ENCODE results near the gene SMURF2. TPM values are rescaled to one million over a fixed set of nuclear protein-coding genes. Genes with fewer than 3 reads are reported as not detected.

The SMURF2 gene
- total and polyA plus RNA-seq, 9 of the 15 experiments (the other 6 are each of a cell fraction or from before 2014, with no cell fraction given) = 3.8 to 22.0 (median 14.8) TPM

DNA sequence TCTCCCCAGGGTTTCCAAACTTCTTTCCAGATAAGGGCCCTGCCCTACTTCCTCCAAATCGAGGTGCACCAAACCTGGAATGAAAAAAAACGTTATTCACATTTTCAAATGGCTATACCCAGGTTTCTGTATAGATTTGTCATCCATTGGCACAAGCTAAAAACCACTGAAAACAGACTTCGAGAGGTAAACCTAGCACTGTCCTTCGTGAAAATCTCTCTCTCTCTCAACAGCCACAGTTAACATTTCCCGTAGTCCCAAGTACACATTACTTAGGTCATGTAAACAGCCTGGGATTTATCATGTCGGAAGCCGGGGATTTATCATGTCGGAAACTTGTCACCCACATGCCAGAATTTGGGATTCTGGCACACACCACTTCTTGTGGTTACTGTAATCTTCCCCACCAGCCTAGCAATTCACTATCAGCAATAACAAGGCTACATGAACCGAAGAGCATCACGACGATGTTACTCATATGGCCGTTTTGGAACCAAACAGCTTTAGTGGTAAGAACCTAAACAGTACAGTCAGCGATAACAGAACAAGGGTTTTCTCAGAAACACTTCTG is 157.3 kb downstream of the SMURF2 start (continued):
- TF ChIP-seq, protein P1, sequence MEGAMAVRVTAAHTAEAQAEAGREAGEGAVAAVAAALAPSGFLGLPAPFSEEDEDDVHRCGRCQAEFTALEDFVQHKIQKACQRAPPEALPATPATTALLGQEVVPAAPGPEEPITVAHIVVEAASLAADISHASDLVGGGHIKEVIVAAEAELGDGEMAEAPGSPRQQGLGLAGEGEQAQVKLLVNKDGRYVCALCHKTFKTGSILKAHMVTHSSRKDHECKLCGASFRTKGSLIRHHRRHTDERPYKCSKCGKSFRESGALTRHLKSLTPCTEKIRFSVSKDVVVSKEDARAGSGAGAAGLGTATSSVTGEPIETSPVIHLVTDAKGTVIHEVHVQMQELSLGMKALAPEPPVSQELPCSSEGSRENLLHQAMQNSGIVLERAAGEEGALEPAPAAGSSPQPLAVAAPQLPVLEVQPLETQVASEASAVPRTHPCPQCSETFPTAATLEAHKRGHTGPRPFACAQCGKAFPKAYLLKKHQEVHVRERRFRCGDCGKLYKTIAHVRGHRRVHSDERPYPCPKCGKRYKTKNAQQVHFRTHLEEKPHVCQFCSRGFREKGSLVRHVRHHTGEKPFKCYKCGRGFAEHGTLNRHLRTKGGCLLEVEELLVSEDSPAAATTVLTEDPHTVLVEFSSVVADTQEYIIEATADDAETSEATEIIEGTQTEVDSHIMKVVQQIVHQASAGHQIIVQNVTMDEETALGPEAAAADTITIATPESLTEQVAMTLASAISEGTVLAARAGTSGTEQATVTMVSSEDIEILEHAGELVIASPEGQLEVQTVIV (CRISPR knock-in tag; IDR thresholded peaks at IDR 0.05; ENCODE audit: borderline replicate concordance) = no peak
- TF ChIP-seq MECOM (CRISPR knock-in tag; IDR thresholded peaks at IDR 0.05) (no peak), NRF1 (conservative IDR thresholded peaks at IDR 0.05 in 1 of 2, IDR thresholded peaks at IDR 0.05 in 1 of 2) (no peak), CBX5 (IDR thresholded peaks at IDR 0.05; ENCODE audit: borderline replicate concordance, low read depth) (no peak), ATF1 (CRISPR knock-in tag; IDR thresholded peaks at IDR 0.05) (no peak), ATF1 (tag; IDR thresholded peaks at IDR 0.05) (0 out of 2 replicates have a peak, but pooled peaks have one; percentile 47), HMG20A (CRISPR knock-in tag; conservative IDR thresholded peaks at IDR 0.05) (no peak), TBL1XR1 (IDR thresholded peaks at IDR 0.05; ENCODE audit: low read length in 2 of 2) (peak in 1 of 2 experiments; percentile 12; a peak in 1 of 4 replicates), RBM14 (IDR thresholded peaks at IDR 0.05; ENCODE audit: borderline replicate concordance, insufficient read depth, low read depth, low read length) (no peak), SRSF1 (IDR thresholded peaks at IDR 0.05; ENCODE audit: low read depth, low read length) (no peak), RBM34 (IDR thresholded peaks at IDR 0.05; ENCODE audit: borderline replicate concordance, insufficient read depth, low read length) (no peak), ZNF347 (CRISPR knock-in tag; IDR thresholded peaks at IDR 0.05; ENCODE audit: low read depth) (no peak), ZBED1 (IDR thresholded peaks at IDR 0.05) (0 out of 2 replicates have a peak, but pooled peaks have one; percentile 50), ELF2 (CRISPR knock-in tag; IDR thresholded peaks at IDR 0.05) (no peak), HMGN3 (IDR thresholded peaks at IDR 0.05; ENCODE audit: borderline replicate concordance, extremely low read depth, insufficient read length, low read depth, low read length) (no peak)
- TF ChIP-seq, protein P2, sequence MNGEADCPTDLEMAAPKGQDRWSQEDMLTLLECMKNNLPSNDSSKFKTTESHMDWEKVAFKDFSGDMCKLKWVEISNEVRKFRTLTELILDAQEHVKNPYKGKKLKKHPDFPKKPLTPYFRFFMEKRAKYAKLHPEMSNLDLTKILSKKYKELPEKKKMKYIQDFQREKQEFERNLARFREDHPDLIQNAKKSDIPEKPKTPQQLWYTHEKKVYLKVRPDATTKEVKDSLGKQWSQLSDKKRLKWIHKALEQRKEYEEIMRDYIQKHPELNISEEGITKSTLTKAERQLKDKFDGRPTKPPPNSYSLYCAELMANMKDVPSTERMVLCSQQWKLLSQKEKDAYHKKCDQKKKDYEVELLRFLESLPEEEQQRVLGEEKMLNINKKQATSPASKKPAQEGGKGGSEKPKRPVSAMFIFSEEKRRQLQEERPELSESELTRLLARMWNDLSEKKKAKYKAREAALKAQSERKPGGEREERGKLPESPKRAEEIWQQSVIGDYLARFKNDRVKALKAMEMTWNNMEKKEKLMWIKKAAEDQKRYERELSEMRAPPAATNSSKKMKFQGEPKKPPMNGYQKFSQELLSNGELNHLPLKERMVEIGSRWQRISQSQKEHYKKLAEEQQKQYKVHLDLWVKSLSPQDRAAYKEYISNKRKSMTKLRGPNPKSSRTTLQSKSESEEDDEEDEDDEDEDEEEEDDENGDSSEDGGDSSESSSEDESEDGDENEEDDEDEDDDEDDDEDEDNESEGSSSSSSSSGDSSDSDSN (IDR thresholded peaks at IDR 0.05; ENCODE audit: borderline replicate concordance in 1 of 2, low read depth in 2 of 2, low read length in 2 of 2) = no peak
- TF ChIP-seq, protein P3, sequence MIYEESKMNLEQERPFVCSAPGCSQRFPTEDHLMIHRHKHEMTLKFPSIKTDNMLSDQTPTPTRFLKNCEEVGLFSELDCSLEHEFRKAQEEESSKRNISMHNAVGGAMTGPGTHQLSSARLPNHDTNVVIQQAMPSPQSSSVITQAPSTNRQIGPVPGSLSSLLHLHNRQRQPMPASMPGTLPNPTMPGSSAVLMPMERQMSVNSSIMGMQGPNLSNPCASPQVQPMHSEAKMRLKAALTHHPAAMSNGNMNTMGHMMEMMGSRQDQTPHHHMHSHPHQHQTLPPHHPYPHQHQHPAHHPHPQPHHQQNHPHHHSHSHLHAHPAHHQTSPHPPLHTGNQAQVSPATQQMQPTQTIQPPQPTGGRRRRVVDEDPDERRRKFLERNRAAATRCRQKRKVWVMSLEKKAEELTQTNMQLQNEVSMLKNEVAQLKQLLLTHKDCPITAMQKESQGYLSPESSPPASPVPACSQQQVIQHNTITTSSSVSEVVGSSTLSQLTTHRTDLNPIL (CRISPR knock-in tag; IDR thresholded peaks at IDR 0.05) = no peak

Data from K562 (cell line).